HL-60 (cell line): ENCODE measurements around the gene IL31.

Source experiments
- GABPA ChIP-seq: IDR thresholded peaks from 2 replicates; pipeline ENCODE4 v1.6.1; 2012; ENCODE audit warnings: low read depth
- POLR2AphosphoS5 ChIP-seq: IDR thresholded peaks from 2 replicates; pipeline ENCODE4 v1.6.1; 2012; ENCODE audit warnings: low read depth
- TF ChIP-seq, protein P1 (sequence below): IDR thresholded peaks from one replicate; pipeline ENCODE4 v1.5.1; 2011; ENCODE audit warnings: low read length, control low read depth, inconsistent platforms; ENCODE audit not compliant: insufficient read depth

DNA sequence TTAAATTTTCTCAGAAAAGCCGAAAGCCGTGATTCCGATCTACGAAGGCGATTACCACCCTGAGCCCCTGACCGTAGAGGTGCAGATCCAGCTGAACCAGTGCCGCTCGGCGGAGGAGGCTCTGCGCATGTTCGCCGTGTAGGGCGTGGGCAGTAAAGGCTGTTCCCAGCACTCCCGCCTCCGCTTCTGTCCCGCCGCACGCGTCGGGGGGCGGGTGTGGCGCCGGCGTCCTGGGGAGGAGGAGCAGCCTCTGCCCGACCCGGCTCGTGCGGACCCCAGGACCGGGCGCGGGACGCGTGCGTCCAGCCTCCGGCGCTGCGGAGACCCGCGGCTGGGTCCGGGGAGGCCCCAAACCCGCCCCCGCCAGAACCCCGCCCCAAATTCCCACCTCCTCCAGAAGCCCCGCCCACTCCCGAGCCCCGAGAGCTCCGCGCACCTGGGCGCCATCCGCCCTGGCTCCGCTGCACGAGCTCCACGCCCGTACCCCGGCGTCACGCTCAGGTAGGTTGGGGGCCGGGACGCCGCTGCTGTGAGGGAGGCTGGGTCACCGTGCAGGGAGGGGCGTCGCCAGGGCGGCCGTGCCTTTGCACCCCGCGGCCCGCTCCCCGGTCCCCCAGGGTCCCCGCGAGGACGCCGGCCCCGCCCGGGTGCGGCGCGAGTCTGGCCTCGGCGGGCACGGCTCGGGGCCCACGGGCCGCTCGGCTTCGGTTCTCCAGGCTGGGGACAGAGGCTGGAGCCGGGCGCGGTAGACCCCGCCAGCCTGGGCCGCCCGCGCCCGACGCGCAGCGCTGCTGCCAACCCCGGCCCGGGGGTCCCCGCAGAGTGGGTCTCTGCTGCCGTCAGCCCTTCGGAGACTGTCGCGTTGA lies 29.5 kb upstream of the IL31 start, which contains the start of gene B3GNT4:
- TF ChIP-seq, protein P1, sequence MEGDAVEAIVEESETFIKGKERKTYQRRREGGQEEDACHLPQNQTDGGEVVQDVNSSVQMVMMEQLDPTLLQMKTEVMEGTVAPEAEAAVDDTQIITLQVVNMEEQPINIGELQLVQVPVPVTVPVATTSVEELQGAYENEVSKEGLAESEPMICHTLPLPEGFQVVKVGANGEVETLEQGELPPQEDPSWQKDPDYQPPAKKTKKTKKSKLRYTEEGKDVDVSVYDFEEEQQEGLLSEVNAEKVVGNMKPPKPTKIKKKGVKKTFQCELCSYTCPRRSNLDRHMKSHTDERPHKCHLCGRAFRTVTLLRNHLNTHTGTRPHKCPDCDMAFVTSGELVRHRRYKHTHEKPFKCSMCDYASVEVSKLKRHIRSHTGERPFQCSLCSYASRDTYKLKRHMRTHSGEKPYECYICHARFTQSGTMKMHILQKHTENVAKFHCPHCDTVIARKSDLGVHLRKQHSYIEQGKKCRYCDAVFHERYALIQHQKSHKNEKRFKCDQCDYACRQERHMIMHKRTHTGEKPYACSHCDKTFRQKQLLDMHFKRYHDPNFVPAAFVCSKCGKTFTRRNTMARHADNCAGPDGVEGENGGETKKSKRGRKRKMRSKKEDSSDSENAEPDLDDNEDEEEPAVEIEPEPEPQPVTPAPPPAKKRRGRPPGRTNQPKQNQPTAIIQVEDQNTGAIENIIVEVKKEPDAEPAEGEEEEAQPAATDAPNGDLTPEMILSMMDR = no peak
- TF ChIP-seq GABPA (no peak), POLR2AphosphoS5 (no peak)
